Activated T-cell treated with anti-CD3 and anti-CD28 coated beads for 24 hours (primary cell): Measurements from ENCODE around the gene HDAC4.

Source experiments
- DNase-seq: peaks from one replicate; pipeline ENCODE4 v3.0.0-alpha.2; 2020; ENCODE audit warnings: low read depth

Gene HDAC4

DNA sequence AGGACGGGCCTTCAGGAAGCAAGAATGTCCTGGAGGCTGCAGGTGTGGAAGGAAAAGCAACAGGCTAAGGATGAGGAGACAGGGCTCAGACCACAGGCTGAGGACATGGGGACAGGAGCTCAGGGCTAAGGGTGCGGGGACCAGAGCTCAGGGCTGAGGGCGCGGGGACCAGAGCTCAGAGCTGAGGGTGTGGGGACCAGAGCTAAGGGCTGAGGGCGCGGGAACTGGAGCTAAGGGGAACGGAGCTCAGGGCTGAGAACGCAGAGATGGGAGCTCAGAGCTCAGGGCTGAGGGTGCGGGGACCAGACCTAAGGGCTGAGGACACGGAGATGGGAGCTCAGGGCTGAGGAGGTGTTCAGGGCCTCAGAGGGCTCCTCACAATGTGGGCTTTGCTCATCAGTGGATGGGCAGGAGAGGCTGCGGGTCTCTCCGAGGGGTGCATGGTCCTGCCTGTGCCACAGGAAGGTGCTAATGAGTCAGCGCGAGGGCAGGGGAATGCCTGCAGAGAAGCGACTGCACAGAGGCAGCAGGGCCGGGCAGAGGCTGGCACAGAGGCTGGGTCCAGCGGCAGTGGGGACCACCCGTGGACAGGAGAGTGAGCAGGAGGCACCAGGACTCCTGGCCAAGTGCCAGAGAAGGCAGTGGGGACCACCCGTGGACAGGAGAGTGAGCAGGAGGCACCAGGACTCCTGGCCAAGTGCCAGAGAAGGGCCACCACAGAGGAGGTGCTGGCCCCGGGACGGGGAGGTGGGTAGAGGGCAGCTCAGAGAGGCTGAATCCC, 281.3 kb downstream of the HDAC4 start:
- no peak for DNase-seq

DNA sequence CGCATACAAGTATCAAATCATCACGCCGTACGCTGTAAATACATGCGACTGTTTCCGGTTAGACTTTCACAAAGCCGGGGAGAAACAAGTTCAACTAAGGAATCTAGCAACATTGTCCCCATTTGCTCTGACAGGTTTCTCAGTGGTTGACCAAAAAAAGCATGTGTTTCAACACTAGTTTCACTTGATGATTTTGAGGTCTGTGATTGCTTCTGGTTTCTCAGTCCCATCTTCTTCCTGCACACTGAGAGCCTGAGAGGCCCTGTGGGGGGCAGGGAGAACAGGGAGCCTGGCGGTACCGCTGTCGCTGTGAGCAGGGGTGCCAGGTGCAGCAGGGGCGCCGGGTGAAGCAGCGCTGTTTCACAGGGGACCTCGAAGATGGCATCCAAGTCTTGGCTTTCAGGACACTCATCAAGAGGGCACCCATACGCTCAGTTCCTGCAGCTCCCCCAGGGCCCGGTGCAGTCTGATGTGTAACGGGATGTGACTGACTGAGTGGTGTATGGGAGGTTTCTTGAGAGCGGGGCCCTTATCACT, 282.1 kb downstream of the HDAC4 start:
- no peak for DNase-seq

DNA sequence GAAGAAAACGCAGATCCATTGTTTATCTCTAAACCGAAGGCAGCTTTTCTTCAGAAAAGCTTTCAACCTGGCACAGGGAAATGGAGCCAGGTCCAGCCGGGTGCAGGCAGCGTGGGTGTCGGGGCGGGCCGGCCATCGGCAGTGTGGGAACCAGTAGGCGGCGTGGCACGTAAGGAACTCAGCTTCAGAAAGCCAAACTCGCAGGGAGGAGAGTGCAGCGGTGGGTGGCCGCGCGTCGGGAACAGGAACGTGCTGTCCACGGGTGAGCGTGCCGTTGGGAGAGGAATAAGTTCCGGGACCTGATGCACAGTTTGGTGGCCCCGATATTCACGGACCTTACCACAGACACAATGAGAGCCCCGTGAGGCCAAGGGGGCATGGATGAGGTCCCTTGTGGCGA, 282.6 kb downstream of the HDAC4 start:
- no peak for DNase-seq

DNA sequence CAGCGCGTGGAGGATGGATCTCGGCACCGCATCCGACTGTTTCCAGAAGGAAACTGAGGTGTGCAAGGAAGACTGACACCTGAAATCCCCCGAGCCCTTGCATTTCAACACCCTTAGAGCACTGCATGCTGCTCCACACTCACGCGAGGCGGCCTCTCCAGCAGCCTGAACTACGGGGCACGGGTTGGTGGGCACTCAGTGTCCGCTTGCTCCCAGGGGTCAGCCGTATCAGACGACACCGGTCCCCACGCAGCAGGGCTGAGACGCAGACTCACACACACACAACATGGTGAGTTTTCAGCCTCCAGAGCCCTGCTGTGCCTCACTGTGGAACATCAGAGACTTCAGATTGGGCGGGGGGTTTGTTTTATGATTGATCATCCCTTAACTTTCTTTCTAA, 283.0 kb downstream of the HDAC4 start:
- no peak for DNase-seq

DNA sequence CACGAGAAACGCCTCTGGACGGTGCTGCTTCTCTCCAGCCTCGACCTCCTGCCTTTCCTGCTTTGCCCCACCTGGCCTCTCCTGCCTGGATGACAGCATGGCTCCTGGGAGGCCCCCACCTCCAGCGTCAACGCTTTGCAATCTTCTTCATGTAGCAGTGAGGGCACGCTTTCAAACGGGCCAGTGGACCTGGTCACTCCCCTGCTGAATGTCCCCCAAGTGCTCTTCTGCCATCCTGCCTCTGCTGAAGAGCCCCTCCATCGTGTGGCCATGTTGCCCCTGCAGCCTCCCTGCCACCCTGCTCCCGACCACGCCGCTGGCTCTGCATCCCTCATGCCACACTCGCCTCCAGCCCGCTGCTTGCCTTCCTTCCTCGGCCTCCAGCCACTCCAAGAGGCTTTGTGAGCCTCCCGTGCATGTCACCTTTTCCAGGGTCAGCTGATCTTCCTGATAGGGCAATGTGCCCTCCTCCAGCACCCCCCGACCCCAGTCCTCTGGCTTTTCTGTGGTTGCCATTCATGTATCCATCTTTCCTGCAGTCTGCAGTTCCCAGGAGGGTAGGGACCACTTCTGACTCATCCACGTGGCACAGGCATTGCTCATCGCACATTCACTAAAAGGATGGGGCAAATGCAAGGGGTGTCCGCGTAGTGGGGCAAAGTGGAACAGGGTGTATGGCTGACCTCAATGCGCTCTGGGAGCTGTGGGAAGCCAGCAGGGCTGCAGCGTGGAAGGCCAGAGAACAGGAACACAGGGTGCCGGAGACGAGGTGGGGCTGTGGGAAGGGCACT, 284.2 kb downstream of the HDAC4 start:
- DNase-seq = no peak

DNA sequence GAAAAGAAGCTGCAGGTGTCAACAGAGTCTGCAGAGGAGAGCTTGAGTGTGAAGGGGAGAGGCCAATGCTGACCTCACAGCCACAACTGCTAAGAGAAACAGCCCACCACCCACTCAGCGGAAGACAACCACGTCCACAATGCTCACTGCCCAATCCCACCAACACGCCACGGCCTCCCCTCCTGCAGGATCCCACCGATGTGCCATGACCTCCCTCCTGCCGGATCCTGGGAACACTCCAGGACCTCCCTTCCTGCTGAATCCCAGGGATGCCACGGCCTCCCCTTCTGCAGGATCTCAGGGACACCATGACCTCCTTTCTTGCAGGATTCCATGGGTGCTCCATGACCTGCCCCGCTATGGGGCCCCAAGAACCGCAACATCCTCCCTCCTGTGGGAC, 285.2 kb downstream of the HDAC4 start:
- DNase-seq = no peak

DNA sequence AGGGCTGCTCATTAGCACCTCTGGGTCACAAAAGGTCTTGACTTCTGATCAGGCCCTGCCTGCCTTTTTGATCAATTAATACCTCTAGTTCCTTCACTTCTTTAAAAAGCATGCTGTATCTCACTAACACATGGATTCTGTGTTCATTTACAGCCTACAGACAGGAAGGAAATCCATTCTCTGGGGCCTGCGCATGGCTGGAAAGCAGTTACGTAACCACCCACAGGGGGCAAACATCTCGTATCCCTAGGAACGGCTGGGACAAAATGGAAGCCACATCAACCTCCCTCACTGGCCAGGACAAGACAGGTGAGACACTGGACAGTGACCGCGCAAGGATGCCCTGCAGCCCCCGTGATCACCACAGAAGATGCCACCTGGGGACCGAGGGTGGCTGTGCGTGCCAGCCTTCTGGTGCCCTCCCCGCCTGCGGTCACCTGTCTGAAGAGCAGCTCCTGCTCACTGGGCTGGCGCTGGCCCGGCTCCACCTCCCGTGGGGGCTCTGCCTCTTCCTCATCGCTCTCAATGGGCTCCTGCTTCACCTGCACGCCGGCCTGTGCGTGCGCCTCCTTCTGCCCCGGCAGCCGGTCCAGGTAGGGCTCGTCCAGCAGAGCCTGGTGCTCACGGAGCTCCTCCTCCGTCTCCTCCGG, 286.1 kb downstream of the HDAC4 start:
- no peak for DNase-seq

DNA sequence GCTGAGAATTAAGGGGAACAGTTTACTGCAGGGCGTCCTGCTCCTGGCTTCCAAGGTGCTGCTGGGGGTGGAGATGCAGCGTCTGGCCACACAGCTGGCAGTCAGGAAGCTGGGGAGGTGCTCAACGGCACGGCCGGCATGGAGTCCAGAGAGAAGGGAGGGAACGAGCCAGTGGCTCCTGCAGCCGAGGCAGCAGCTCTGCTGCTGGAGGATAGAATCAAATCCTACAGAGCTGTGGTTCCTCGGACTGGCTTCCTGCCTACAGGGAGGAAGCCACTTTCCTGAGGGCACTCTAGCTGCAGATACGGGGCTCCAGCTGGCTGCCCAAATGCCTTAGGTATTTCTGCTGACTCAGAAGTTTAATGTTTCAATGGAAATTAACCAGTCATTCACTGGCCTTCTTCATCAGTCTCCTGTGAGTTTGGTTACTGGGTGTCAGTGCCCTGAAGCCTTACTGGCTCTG, 286.7 kb downstream of the HDAC4 start:
- no peak for DNase-seq

DNA sequence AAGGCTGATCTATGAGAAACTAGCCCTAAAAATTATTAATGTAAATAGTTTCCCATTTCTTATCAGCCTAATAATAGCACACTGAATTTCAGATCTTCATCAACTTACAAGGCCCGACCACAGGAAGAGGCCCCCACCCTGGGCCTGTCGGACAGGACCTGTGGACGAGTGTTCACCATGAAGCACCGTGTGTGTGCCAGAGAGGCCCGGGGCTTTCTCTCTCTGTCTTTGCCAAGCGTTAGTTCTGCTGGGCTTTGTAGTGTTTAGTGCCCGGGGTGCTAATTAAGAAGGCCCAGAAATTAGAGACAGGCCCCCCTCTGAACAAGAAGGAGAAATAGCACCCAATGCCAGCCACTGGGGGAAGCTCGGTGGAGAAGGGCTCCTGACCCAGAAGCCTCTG, 287.2 kb downstream of the HDAC4 start:
- DNase-seq = no peak

DNA sequence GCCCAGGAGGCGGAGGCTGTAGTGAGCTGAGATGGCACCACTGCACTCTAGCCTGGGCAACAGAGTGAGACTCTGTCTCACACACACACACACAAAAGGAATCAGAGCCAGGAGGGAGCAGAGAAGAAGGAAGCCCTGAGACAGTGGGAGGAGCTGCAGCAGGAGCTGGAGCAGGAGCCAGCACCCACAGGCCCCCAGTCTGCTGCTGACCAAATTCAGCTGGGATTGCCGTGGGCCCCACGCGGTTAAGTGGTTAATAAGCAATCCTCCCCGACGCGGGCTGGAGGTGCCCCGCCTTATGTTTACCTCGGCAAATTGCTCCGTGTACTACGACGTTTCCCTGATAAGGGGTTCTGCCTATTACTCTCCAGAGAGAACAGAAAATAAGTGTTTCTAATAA, 287.6 kb downstream of the HDAC4 start:
- no peak for DNase-seq

DNA sequence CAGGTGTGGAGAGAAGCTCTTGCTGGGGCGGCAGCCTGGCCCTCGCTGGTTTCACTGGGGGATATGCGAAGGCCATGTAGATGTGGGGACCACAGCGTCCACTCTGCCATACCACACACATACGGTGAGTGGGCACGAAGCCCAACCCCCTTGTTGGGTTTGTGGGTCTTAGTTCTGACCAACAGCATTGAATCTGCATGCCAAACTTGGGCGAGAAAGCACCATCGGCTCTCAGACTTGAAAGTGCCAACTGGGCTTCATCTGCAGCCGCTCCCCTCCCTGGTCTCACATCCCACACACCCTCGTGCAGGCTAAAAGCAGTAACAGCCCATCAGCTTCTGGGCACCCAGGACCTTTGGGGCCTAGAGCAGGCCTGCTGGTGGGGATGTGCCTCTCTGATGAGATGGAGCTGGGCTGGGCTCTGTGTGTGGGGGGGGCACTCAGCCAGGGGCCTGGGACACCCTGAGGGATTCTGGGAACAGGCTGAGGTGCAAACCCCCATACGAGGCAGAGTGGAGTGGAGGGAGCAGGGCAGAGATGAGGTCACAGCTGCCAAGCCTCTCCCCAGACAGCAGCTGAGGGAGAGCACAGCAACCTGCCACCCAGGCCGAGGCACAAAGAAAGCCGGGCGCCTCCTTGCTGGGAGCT, 288.6 kb downstream of the HDAC4 start:
- DNase-seq = no peak

DNA sequence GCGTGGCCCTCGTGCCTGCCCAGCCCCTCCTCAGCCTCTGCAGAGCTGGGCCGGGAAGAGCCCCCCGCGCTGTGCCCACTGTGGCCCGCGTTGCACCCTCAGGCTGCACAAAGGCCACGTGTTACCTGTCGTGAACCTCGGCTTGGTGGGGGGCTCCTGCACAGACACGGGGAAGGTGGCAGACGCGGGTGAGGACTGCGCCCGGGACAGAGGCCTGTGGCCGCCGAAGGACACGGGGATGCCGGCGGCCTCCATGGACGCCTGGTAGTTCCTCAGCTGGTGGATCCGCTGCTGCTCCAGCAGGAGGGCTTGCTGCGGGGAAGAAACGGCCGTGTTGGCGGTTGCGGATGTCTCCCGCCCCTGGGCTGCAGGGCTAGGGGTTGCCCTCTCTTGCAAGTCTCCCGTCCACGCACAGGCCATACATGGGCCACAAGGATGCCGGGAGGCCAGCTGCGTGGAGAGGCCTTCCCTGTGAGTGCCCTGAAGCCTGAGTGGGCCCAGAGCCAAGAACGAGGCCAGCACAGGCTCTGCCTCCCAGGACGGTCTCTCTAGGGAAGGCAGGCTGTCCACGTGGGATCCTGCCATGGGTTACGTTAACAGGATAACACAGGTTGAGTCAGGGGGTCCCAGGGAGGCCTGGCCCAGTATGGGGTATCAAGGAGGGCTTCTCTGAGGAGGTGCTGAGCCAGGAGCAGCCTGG, 289.3 kb downstream of the HDAC4 start:
- DNase-seq = no peak

DNA sequence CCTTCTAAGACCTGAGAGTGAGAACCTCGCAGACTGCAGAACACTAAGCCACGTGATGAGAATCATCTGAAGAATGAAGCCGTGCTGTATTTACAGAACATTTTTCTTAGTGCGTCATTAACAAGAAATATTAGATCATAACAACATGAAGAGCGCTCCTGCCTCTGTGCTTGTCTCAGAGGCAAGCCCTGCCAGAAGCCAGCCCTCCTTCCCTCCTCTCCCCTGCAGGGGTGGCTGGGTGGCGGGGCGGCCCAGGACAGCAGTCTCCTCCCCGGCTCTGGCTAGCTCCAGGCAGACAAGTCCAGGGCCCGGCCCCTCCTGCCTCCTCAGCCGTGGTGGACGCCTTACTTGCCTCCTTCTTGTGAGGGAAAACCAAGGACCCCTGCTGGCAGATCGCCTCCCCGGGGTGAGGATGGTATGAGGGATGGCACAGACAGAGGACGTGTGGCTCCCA, 290.2 kb downstream of the HDAC4 start:
- no peak for DNase-seq

DNA sequence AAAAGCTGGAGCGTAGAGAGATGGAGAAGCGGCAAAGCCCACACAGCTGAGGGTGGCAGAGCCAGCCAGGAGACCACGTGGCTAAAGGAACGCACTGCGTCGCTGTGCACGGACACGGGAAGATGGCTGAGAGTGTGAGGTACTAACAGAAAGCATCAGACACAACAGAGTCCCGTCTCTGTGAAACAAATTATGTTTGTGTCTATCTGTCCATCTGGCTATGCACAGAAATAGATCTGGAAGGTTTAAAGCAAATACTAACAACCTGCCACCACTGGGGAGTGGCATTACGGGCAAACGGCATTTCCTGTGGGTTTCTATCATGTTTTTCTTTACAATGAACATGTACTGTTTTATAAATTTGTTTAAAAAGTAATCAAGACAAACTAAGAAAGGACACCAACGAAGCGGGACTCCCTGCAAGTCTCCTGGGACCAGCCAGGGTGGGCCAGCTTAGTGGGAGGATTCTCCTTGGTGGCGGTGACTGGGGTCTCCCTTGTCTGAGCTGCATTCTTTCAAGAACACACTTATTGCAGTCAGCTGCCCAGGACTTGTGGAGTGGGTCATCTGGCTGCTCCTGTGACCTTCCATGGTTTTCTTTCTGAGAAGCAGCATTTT, 290.8 kb downstream of the HDAC4 start:
- DNase-seq = no peak

DNA sequence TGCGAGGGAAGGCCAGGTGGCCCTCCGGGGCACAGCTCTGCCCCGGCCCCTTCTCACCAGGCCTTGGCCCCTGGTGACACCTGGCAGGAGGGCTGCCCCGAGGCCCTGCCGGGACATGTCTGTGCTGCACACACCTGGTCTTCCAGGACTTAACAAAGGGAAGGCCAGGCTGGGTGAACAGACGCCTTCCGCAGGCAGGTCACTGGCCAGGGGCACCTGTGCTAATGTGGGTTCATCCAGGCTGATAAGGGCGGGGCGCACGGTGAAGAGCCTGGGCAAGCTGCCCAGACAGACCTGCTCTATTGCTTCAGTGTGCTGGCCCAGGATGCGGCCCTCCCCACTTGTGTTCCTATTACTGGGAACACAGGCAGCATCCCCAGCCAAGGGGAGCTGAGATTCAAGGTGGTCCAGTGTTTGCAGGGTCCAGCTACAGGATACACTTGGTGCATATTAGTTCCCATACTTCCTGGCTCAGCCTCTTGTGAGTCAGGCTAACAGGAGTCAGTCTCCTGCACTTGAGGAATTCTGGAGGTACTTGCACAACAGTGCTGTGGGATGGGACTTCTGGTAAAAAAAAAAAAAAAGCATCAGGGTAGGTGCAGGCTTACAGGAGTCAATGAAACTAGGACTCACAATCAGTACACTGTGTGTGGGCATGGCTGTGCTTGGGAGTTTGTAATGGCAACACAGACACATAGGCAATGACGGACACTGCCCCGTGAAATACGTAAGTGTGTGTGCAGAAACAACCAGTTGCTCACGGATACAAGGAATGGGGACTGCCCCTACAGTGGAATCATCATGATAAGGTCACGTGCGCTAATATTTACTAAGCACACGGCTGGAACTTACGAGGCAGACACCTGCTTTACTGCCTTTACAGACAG, 291.5 kb downstream of the HDAC4 start:
- DNase-seq = no peak

DNA sequence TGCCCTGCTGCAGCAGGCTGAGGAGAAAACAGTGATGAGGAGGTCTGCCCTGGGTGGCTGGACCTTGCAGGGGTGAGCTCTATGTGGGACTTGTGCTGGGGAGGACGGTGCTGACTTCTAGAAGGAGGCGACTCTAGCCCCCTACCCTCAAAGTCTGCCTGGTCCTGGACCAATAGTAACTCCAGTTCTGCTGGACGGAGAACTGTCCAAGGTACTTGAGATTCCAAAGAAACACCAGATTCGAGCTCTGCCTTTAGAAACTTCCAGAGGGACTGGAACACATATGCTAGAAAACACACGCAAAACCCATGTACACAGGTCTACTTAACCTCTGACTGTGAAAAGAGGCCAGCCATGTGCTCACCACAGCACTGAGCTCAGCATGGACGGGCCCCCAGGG, 292.4 kb downstream of the HDAC4 start:
- DNase-seq = no peak

DNA sequence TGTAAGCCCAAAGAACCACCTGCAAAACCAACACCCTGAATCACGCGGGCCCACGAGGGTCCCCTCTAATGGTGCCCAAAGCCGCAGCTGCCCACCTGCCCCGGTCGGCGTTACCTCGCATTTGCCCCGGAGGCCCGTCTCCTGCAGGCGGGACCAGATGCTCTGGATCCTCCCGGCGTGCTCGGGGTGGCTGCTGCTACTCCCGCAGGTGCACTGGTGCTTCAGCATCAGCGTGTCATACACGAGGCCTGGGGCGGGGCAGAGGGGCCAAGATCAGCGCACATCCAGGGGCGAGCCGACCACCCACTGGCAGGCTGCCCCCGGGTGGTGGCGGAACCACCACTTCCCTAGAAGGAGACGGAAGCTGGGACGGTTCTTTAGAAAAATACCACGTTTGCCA, 292.9 kb downstream of the HDAC4 start:
- DNase-seq = no peak

DNA sequence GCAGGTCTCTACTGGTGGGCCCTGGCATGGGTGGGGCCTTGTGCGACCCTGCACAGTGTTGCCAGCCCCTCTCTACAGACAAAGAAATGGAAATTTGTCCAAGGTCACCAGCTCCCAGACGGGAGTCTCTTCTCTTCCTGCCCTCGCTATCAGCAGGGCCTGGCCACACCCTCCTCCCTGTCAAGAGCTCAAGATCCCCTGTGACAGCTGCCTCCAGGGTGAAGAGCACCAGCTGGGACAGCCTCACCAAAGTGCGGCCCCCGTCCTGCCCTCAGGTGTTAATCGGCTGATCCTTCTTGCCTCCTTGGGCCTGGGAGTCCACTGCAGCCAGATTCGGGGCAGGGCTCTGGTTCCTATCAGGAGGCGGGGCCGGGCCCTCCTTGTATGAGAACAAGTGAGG, 293.9 kb downstream of the HDAC4 start:
- no peak for DNase-seq

DNA sequence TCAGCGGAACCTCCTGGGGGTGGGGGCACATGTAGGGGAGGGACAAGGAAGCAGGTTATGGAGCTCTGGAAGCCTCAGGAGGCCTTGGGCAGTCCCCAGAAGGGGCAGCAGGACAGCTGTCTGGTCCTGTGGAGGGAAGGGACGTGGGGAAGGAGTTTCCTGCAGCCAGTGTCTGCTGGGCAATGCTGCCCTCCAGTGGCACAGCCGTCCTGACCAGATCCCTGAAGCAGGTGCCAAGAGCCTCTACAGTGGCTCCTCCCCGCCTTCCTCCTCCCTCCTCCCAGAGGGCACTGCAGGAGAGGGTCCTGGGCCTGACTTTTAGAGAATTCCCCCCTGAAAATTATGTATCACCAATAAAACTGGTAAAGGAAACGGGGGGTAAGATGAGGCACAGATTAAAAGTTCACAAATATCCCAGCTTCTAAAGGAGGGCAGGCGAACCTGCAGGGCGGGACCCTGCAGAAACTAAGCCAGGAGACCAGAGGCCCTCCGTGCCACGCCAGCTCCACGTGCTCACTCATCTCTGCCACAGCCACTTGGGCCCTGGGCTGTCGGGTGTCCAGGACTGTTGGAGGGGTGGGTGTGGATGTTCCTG, 294.4 kb downstream of the HDAC4 start:
- DNase-seq = no peak

DNA sequence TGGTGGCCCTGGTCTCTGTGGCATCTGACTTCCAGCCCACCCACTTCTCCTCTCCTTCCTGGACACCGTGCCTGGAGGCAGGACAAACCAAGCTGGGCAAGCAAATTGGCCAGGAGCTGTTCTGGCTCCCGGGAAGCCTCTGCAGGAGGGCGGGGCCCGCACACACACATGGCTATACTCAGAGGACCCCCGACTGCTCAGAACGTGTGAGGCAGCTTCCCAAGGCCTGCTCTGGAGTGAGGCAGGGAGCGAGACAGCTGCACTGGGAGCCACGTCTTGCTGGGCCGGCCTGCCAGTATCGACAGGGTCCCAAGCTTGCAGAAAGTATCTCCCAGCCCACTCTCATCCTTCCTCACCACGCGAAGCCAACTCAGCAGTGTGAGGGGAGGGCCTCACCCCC, 295.6 kb downstream of the HDAC4 start:
- no peak for DNase-seq
